22Rv1 (cell line): ENCODE results near the gene XPC.

Experiments used
- ZFX ChIP-seq: fragments of 450-650 bp; IDR thresholded peaks from 2 replicates; pipeline ENCODE4 v1.6.1; 2017; ENCODE audit warnings: antibody characterized with exemption, borderline replicate concordance
- TF ChIP-seq, protein P1 (sequence below): fragments of 450-650 bp; IDR thresholded peaks from 2 replicates; pipeline ENCODE4 v1.5.1; 2017; ENCODE audit warnings: mild to moderate bottlenecking

DNA sequence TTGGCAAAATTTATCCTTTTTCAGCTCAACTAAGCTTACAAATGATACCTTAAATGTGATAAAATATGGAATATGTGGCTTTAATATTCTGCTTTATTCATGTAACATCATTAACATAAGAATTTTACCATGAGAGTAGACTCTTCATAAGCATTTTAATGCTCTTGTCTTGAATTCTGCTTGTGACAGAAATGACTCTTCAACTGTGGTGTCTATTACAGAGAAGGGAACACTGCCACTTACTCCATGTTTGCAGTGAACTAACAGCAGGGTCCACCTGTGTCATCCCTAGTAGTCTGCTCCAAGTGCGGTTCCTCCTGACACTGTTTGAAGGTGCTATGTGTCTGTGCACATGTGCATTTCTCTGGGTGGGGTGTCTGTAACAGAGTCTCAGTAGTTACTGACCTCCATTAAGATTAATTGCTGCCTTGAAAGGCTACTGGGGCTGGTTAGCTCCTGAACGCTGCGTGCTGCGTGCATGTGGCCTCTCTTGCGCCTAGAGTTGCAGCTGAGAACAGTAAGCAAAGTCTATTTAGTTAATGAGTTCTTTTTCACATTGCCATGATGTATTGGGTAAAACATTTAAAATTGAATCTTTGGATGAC lies 8.6 kb upstream of the XPC start:
- TF ChIP-seq, protein P1, sequence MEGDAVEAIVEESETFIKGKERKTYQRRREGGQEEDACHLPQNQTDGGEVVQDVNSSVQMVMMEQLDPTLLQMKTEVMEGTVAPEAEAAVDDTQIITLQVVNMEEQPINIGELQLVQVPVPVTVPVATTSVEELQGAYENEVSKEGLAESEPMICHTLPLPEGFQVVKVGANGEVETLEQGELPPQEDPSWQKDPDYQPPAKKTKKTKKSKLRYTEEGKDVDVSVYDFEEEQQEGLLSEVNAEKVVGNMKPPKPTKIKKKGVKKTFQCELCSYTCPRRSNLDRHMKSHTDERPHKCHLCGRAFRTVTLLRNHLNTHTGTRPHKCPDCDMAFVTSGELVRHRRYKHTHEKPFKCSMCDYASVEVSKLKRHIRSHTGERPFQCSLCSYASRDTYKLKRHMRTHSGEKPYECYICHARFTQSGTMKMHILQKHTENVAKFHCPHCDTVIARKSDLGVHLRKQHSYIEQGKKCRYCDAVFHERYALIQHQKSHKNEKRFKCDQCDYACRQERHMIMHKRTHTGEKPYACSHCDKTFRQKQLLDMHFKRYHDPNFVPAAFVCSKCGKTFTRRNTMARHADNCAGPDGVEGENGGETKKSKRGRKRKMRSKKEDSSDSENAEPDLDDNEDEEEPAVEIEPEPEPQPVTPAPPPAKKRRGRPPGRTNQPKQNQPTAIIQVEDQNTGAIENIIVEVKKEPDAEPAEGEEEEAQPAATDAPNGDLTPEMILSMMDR = no peak
- no peak for TF ChIP-seq ZFX
